GM06990 (cell line): ENCODE measurements around the gene SETD6.
A peak's percentile ranks its signal among the peaks of the same experiment; 100 is the strongest.

Experiments
- DNase-seq: peaks from one replicate; pipeline ENCODE4 v3.0.0-alpha.2; 2011; ENCODE audit not compliant: insufficient read length; ENCODE audit errors: extremely low read depth
- H3K27me3 ChIP-seq: replicated peaks from 2 replicates; pipeline ENCODE4 v1.6.0; 2011; ENCODE audit warnings: low read length; ENCODE audit not compliant: control insufficient read depth, insufficient read depth
- H3K36me3 ChIP-seq: 2 replicates; pipeline ENCODE4 v1.5.1; 2011; ENCODE audit warnings: low read length; ENCODE audit not compliant: control insufficient read depth, insufficient read depth
- H3K4me3 ChIP-seq: replicated peaks from 2 replicates; pipeline ENCODE4 v1.5.1; 2011; ENCODE audit warnings: low read depth, mild to moderate bottlenecking, control low read depth, low read length
- CTCF ChIP-seq: IDR thresholded peaks from 2 replicates; pipeline ENCODE4 v1.5.1; 2011; ENCODE audit warnings: low read length, control low read depth, mild to moderate bottlenecking, inconsistent platforms; ENCODE audit not compliant: insufficient read depth, poor library complexity, severe bottlenecking

The SETD6 gene

GRCh38 chr16:58499615-58500351, 15.5 kb upstream of the SETD6 start, which contains the start of gene NDRG4:
TSS of gene NDRG4 (plus strand) at chr16:58500143. CDS start at chr16:58500249, 106 bp downstream.
- DNase-seq: peak; percentile 71
- TF ChIP-seq CTCF: no peak
- H3K27me3 ChIP-seq: no peaks in the 10 kb centered on the region
- peak within 1 kb of the TSS; percentile 44 for H3K4me3 ChIP-seq
- H3K36me3 ChIP-seq: no peaks in the 10 kb centered on the region

- H3K36me3 ChIP-seq: no peaks in the 10 kb centered on the region
- TF ChIP-seq CTCF: no peak
- DNase-seq: no peak
- peak overlapping the region; percentile 44 for H3K4me3 ChIP-seq
- H3K27me3 ChIP-seq: no peaks in the 10 kb centered on the region
These were observed 14.7 kb upstream of the SETD6 start for GRCh38 chr16:58500430-58501241.

- no peaks in the 10 kb centered on the region for H3K27me3 ChIP-seq
- peak; percentile 3 for TF ChIP-seq CTCF
- no peak overlapping the region; the same call in 1 of the 2 replicates for H3K4me3 ChIP-seq
- no peak for DNase-seq
- H3K36me3 ChIP-seq: no peaks in the 10 kb centered on the region
These were observed 13.8 kb upstream of the SETD6 start for GRCh38 chr16:58501242-58502131.

- Histone ChIP-seq H3K36me3 (no peaks in the 10 kb centered on the region), H3K27me3 (no peaks in the 10 kb centered on the region), H3K4me3 (no peak overlapping the region)
- no peak for DNase-seq
- no peak for TF ChIP-seq CTCF
These were observed 12.9 kb upstream of the SETD6 start for GRCh38 chr16:58502217-58502921.
